ENCODE results near the gene MBNL1. TPM values are rescaled to one million over a fixed set of nuclear protein-coding genes. Genes with fewer than 3 reads are reported as not detected.

MBNL1 gene, protein sequence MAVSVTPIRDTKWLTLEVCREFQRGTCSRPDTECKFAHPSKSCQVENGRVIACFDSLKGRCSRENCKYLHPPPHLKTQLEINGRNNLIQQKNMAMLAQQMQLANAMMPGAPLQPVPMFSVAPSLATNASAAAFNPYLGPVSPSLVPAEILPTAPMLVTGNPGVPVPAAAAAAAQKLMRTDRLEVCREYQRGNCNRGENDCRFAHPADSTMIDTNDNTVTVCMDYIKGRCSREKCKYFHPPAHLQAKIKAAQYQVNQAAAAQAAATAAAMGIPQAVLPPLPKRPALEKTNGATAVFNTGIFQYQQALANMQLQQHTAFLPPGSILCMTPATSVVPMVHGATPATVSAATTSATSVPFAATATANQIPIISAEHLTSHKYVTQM
- polyA plus RNA-seq (ENCODE audit: insufficient read length in 4 of 4) = 10 to 100 TPM; 44.0 to 55.3 (median 52.5) TPM

DNA sequence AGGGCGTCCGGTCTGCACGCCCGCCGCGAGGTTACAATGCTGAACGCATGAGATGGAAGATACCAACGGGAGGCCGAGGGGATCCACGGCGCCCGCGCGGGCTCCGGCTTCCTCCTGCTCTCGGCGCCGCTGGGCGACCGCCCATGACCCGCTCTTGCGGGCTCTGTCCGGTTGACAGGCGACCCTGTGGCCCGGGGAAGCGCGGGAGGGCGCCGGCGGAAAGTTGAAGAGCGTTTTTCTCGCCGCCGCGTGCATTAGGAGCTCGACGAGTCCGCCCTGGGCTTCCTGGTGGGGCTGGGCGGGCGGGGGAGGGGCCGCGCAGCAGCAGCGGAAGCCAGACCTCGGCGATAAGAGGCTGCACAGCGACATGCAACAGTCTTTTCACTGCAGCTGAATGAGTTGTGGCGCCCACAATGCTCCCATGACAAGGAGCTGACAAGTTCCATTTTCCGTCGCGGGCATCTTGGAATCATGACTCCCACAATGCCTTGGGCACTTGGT, at the start of gene MBNL1:
Gene MBNL1, plus strand, starts transcription at position 375 of the 501 bp plus-strand sequence. CDS start 31,265 bp downstream, outside the sequence.
- DNase-seq (ENCODE audit: low read depth in 4 of 4, low spot score in 3 of 4) = peak; percentile 62 to 74 (median 68)

DNA sequence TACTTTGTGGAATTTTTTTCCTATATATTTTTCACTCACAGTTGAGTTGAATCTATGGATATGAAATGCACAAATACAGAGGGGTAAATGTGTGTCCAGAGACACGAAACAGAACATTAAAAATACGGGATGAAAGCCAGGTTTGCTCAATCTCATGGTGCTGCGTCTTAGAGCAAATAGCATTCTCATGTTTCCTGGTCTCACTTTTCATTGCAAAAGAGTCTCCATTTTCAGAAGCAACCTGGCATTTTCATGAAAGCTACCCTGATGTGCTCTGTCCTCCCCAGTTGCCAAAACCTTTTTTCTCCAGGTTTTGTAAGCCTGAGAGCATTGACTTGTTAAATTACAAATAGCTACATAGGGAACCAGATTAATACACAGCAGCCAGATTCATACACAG, 49.5 kb upstream of the MBNL1 start:
- no peak for DNase-seq (ENCODE audit: low read depth in 4 of 4, low spot score in 3 of 4)

DNA sequence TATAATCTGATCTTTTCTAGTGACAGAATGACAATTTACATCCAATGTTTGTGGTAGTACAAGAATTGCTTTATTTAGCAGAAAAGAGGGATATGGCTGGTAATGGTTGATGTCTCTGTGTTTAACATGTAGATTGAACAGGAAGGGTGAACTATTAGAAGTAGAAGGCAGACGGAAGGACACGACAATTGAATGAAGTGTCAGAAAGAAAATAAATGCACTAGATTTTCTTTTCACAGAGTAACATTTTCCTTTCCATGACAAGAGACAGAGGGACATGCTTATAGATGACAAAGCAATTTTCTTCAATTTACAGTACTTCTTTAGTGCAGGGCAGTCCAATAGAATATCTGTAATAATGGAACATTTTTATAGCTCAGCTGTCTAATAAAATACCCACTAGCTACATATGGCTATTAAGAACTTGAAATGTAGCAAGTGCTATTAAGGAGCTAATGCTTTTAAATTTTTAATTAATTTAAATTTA, 48.9 kb upstream of the MBNL1 start:
- no peak for DNase-seq (ENCODE audit: low read depth in 4 of 4, low spot score in 3 of 4)

DNA sequence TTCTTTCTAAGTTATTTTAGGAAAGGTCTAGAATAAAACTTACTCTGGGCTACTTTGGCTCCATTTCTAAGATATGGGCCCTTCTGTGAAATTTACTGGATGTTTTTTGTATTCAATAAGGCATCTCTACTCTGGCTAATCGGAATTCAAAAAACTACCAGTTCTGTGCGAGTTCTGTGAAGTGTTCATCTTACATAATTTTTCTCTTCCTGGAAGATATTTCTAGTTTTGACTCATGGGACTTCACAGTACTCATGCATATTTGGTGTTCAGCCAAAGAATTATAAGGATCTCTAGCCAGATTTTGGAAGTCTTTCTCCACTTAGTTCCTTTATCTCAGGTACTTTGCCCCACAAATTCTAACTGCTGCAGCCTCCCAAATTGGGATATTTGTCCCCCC, 46.4 kb upstream of the MBNL1 start:
- no peak for DNase-seq (ENCODE audit: low read depth in 4 of 4, low spot score in 3 of 4)

DNA sequence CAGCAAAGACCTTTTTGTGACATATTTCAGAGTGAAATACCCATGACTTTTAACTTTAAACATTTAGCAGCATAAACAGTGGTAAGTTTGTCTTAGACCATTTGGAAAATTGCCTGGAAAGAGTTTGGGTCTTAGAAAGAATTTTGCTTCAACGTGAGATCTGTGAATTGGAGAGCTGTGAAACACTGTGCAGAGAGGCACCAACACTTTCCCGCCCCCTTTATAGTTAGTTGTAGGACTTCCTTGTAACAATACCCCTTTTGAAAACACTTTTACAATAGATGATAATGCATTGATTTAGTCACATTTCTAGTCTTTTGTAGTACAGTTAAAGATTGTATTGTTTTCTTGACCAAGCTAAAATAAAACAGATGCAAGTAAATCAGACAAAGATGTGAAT, 43.5 kb upstream of the MBNL1 start:
- no peak for DNase-seq (ENCODE audit: low read depth in 4 of 4, low spot score in 3 of 4)

DNA sequence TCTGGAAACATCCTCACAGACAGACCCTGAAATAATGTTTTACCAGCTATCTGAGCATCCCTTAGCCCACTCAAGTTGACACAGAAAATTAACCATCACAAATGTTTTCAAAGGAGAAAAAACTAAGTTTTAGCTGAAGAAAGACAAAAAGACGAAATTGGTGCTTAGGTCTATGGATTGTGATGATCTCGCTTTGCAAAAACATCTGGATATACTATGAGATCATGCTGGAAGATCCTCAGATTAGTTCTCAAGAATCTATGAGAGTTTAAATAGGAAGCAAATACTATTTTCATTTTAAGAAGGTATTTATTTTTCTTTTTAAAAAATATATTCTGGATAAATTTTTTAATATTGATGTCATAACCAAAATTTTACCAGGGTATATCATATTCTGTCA, 42.6 kb upstream of the MBNL1 start:
- no peak for DNase-seq (ENCODE audit: low read depth in 4 of 4, low spot score in 3 of 4)

- no peak for DNase-seq (ENCODE audit: low read depth in 4 of 4, low spot score in 3 of 4)
These were observed 41.7 kb upstream of the MBNL1 start for GRCh38 chr3:152227027-152227426.

GRCh38 chr3:152229692-152230091, 39.0 kb upstream of the MBNL1 start:
- no peak for DNase-seq (ENCODE audit: low read depth in 4 of 4, low spot score in 3 of 4)

DNA sequence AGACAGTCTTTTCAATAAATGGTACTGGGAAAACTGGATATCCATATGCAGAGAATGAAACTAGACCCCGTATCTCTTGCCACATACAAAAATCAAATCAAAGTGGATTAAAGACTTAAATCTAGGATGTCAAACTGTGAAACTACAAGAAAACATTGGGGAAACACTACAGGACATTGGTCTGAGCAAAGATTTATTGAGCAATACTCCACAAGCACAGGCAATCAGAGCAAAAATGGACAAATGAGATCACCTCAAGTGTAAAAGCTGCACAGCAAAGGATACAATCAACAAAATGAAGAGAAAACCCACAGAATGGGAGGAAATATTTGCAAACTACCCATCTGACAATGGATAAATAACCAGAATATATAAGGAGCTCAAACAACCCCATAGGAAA, 38.4 kb upstream of the MBNL1 start:
- no peak for DNase-seq (ENCODE audit: low read depth in 4 of 4, low spot score in 3 of 4)

DNA sequence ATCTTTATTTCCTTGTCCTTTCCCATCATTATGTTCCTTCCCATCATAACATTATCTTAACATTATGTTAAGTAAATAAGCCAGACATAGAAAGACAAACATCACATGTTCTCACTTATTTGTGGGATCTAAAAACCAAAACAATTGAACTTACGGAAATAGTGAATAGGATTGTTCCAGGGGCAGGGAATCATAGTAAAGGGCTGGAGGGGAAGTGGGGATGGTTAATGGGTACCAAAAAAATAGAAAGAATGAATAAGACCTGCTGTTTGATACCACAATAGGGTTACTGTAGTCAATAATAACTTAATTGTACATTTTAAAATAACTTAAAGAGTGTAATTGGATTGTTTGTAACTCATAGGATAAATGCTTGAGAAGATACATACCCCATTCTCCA, 36.7 kb upstream of the MBNL1 start:
- DNase-seq (ENCODE audit: low read depth in 4 of 4, low spot score in 3 of 4) = no peak

DNA sequence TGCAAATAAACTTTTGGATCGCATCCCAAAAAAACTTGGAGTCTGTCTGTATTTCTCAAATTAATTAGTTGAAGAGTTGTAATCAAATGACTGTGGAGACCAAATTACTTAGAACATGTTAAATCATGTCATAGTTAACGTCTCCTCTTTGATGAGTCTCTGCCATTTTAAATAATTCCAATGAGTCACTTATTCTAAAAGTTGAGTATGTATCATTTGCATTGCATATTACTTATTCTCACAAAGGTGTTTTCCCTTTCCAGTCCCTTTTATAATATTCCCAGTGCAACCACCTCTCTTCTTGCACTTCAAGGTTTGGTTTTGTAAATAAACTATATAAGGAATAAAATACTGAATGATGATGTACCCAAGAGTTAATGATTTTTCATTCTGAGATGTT, 36.0 kb upstream of the MBNL1 start:
- no peak for DNase-seq (ENCODE audit: low read depth in 4 of 4, low spot score in 3 of 4)

DNA sequence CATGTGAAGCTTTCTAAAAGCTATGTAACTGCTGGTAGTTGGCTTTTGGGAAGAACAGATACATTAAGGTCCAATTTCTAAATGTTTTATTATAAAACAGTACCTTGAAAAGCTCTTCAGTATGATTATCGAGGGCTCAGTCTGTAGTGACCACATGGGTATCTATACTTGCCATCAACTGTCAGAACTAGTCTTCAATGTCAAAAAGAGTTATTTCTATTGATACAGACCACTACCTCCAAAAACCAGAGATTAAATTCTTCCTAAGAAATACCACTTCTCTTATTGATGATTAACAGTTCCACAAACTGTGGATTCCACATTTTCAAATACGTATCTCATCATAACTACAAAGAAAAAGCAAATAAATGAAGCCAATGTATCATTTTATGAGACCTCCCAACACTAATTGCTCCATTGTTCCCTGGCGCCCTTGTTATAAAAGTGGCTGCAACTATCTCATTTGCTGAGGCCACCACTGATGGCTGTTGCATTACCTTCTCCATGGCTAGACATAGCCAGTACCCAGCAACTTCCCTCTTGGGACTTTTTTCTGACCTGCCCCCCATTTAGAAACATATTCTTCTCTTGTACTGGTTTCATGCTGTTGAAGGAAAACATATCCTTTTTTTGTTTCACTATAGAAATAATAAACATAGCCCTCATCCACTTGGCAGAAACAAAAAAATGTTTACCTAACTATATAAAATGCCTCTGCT, 33.9 kb upstream of the MBNL1 start:
- DNase-seq (ENCODE audit: low read depth in 4 of 4, low spot score in 3 of 4) = no peak

GRCh38 chr3:152235709-152236298, 32.9 kb upstream of the MBNL1 start:
- no peak for DNase-seq (ENCODE audit: low read depth in 4 of 4, low spot score in 3 of 4)

DNA sequence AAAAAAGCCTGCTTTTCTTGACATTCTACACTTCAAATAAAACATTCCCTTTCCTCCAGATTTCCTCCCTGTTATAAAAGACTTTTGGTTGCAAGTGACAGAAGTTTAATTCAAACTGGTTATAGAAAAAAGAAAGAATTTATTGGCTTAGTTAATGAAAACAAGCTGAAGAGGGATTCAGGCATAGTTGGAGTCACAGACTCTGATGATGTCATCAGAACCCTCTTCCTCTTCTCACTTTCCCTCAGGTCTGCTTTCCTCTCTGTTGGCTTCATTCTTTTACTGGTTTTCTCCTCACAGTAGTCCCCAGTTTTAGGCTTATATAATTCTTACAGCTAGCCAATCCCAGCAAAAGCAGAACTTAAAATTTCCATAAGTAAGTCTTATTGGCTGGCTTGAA, 32.0 kb upstream of the MBNL1 start:
- DNase-seq (ENCODE audit: low read depth in 4 of 4, low spot score in 3 of 4) = no peak

- DNase-seq (ENCODE audit: low read depth in 4 of 4, low spot score in 3 of 4) = no peak
These were observed 27.3 kb upstream of the MBNL1 start for GRCh38 chr3:152241142-152242017.

DNA sequence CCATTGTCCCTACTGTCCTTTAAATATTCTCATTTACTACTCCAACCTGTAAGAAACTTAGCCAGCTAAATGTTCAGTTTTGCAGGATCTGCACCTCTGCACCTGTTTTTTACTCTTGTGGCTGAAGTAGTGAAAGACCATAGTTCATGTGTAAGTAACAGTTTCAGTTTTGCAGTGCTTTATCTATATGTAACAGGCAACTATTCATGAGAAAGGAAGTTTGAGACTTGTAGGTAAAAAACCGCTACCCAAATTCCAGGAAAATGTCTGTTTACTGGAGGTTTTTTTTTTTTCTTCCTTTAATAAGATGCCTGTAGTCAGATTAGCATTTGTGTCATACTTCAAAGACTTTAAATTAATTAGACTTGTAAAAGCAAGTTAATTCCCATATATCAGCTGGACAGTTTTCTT, 25.4 kb upstream of the MBNL1 start:
- no peak for DNase-seq (ENCODE audit: low read depth in 4 of 4, low spot score in 3 of 4)

- no peak for DNase-seq (ENCODE audit: low read depth in 4 of 4, low spot score in 3 of 4)
These were observed 24.8 kb upstream of the MBNL1 start for GRCh38 chr3:152243721-152244516.

GRCh38 chr3:152244517-152244888, 24.2 kb upstream of the MBNL1 start:
- DNase-seq (ENCODE audit: low read depth in 4 of 4, low spot score in 3 of 4) = no peak

DNA sequence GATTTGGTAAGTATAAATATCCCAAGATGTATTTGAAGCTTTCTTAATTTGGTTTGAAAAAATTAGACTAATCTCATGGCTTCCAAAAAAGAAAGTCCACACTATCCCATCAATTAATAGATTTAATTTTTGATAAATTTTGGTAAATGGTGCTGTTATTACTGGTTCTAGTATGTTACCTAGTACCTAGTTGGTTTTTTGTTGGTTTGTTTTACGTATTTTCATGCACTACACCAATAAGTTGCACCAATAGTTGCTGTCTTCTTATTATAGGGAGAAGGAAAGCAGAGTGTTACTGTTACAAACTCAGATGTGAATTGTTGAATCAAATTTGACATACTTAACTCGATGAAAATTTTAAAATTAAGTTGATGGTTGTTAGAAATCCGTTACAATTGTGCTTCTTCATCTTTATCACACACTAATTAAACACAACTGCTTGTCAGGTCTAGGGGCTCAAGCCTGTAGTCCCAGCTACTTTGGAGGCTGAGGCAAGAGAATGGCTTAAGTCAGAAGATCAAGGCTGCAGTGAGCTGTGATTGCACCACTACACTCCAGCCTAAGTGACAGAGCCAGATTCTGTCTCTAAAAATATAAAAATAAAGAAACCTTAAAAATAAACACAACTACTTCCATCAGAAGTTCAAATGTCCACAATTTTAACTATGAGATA, 23.1 kb upstream of the MBNL1 start:
- DNase-seq (ENCODE audit: low read depth in 4 of 4, low spot score in 3 of 4) = no peak
